Measurements from ENCODE around the gene ANO2.

ANO2 gene

GRCh38 chr12:5973461-5974115 is 28.5 kb upstream of the ANO2 start:
- no peak overlapping the region for H3K4me3 ChIP-seq (ENCODE audit: low read depth, low read length)
- TF ChIP-seq MYC (IDR thresholded peaks at IDR 0.05; ENCODE audit: low read depth, low read length), result no peak
- no peak for TF ChIP-seq CTCF (IDR thresholded peaks at IDR 0.05; ENCODE audit: low read depth, low read length)
- no peak for TF ChIP-seq POLR2A (IDR thresholded peaks at IDR 0.05; ENCODE audit: extremely low read depth, insufficient read length)
- TF ChIP-seq MAX (IDR thresholded peaks at IDR 0.05; ENCODE audit: low read depth, low read length), result no peak
- DNase-seq (ENCODE audit: low read depth), result no peak

GRCh38 chr12:5972387-5972786 is 27.3 kb upstream of the ANO2 start:
- TF ChIP-seq MAX (IDR thresholded peaks at IDR 0.05; ENCODE audit: low read depth, low read length), result no peak
- TF ChIP-seq CTCF (IDR thresholded peaks at IDR 0.05; ENCODE audit: low read depth, low read length), result no peak
- no peak for TF ChIP-seq POLR2A (IDR thresholded peaks at IDR 0.05; ENCODE audit: extremely low read depth, insufficient read length)
- TF ChIP-seq MYC (IDR thresholded peaks at IDR 0.05; ENCODE audit: low read depth, low read length), result no peak
- H3K4me3 ChIP-seq (ENCODE audit: low read depth, low read length), result no peak overlapping the region
- no peak for DNase-seq (ENCODE audit: low read depth)

GRCh38 chr12:5971194-5971850 is 26.3 kb upstream of the ANO2 start:
- TF ChIP-seq POLR2A (IDR thresholded peaks at IDR 0.05; ENCODE audit: extremely low read depth, insufficient read length) (no peak), MAX (IDR thresholded peaks at IDR 0.05; ENCODE audit: low read depth, low read length) (no peak), CTCF (IDR thresholded peaks at IDR 0.05; ENCODE audit: low read depth, low read length) (no peak), MYC (IDR thresholded peaks at IDR 0.05; ENCODE audit: low read depth, low read length) (no peak)
- no peak for DNase-seq (ENCODE audit: low read depth)
- H3K4me3 ChIP-seq (ENCODE audit: low read depth, low read length), result no peak overlapping the region

- no peak for DNase-seq (ENCODE audit: low read depth)
- H3K4me3 ChIP-seq (ENCODE audit: low read depth, low read length), result no peak overlapping the region
- TF ChIP-seq CTCF (IDR thresholded peaks at IDR 0.05; ENCODE audit: low read depth, low read length) (no peak), POLR2A (IDR thresholded peaks at IDR 0.05; ENCODE audit: extremely low read depth, insufficient read length) (no peak), MAX (IDR thresholded peaks at IDR 0.05; ENCODE audit: low read depth, low read length) (no peak), MYC (IDR thresholded peaks at IDR 0.05; ENCODE audit: low read depth, low read length) (no peak)
Measured at GRCh38 chr12:5969974-5970690, 25.1 kb upstream of the ANO2 start.

- H3K4me3 ChIP-seq (ENCODE audit: low read depth, low read length), result no peak overlapping the region
- DNase-seq (ENCODE audit: low read depth), result no peak
- no peak for TF ChIP-seq MAX (IDR thresholded peaks at IDR 0.05; ENCODE audit: low read depth, low read length)
- no peak for TF ChIP-seq CTCF (IDR thresholded peaks at IDR 0.05; ENCODE audit: low read depth, low read length)
- no peak for TF ChIP-seq MYC (IDR thresholded peaks at IDR 0.05; ENCODE audit: low read depth, low read length)
- no peak for TF ChIP-seq POLR2A (IDR thresholded peaks at IDR 0.05; ENCODE audit: extremely low read depth, insufficient read length)
Measured at GRCh38 chr12:5969156-5969973, 24.3 kb upstream of the ANO2 start.

Measured in NB4 (cell line).